ENCODE data around the gene CRIP2.

Gene CRIP2

DNA sequence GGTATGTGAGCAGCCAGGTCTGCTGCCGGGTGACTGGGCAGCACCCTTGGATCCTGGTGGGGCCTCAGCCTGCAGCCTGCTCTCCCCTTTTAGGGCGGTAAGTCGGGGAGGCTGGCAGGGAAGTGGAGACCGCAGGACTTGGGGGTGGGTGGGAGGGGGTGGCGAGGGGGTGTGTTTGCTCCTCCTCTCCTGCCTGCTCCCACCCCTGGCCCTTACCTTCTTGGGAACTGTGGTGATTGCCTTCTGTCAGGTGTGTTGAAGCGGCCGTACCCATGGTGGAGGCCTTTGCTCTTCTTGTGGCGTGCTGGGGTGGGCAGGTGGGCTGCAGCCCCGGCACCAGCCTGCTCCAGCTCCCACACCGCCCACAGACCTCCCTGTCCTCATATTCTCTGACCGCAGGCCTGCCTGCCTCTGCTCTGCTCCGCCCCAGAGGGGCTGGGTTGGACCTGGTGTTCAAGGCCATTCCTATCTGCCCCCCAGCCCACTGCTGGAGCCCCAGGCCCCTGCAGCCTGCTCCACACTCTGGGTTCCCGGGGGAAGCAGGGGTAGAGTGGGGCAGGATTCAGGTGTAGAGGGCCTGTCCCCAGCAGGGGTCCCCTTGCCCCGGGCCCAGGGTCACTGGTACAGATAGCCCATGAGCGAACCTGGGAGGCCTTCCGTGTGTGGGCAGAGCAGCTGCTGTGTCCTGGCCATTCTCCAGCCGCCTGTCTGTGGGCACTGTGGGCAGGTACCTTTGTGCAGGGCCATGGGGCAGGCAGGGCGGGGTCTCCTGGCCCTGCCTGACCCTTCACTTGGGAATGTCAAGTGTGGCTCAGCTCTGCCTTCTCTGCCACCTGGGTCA is 21.6 kb downstream of the CRIP2 start:
- in situ Hi-C loops (cut with MboI; ENCODE audit: low sequenced_read_pairs), result no loop called here

DNA sequence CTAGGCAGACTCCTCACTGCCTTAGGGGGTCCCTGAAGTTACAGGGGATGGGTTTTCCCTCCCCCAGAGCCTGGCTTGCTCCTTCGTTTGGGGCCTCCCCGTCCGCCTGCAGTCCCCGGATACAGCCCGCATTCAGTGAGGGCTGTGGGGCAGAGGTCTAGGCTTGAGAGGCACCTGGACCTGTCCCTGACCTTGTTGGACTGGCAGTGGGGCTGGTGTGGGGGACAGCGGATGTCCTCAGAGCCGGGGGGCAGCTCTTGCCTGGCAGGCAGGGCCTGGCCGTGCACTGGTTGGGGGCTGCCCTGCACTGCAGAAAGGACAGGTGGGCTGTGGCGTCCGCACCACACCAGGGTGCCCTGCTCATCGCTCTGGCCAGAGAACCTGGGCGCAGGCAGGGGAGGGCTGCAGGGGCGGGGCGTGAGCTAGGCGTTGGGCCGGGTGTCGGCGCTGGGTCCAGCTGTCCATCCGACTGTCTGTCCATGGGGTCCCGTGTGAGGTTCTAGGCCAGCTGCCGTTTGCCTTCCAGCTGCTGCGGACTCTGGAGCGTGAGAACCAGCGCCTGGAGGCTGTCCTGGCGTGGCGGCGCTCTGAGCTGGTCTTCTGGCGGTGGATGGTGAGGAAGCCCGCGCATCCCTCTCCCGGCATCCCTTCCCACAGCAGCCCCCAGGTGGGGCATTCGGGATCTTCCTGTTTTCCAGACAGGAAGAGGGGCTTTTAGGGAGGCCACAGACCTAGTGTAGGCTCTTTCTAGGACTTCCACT is 22.4 kb downstream of the CRIP2 start:
- in situ Hi-C loops (cut with MboI; ENCODE audit: low sequenced_read_pairs), result no loop called here

DNA sequence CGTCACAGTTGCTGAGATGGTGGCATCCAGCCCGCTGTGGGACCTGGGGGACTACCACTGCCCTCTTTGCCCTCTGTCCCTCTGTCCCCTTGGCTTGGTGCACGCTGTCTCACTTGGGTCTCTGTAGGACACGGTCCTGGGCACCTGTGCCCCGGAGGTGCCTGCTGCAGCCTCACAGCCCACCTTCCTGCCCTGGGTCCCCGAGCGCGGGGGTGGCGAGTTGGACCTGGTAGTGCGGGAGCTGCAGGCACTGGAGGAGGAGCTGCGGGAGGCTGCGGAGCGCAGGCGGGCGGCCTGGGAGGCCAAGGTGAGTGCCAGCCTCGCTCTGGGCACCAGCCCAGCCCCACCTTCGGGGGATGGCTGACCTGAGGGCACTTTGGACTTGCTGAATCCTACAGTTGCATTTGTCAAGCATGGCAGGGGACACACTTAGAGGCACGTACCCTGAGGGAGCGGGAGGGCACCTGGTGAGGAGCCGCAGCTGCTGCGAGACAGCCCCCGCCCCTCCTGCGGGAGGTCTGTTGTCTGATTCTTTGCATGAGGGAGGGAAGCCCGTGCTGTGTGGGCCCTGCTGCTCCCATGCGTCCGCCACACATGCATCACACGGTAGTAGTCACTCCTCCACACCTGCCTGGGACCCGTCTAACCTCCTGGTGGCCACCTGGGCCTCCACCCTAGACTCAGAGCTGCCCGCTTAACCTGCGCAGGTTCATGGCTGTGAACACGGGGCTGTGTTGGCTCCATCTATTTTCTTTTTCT is 23.2 kb downstream of the CRIP2 start:
- in situ Hi-C loops (cut with MboI; ENCODE audit: low sequenced_read_pairs), result no loop called here

DNA sequence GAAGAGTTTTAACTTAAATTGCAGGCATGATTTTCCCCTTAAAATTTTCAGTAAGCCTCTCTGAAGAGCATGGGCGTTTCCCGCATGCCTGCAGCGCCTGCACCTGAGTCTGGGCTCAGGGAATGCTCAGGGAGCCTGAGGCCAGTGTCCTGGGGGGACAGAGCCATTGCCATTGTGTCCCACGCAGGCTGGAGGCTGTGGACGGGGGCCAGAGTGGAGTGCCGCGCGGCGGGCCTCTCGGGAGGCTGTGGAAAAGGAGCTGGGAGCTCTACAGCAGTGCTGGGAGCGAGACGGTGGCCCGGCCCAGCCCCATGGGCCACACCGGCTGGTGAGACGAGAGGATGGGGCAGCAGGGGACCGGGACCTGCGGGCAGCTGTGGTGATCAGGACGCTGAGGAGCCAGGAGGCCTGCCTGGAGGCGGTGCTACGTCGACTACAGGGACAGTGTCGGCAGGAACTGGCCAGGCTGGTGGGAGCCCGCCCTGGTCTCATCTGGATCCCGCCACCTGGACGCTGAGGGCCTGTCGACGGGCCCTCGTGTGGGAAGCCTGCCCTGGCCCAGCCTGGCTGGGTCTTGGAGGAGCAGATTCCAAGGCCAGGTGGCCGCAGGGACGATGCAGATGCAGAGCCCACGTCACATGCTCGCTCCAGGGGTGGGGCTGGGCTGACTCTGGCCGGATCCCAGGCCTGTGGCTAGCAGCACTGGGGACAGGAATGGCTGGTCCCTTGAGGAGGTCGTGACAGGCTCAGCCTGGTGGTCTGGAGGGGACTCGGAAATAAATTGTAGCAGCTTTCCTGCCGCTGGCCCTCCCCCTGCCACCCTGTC is 24.0 kb downstream of the CRIP2 start:
- in situ Hi-C loops (cut with MboI; ENCODE audit: low sequenced_read_pairs), result no loop called here

GRCh38 chr14:105499256-105500035 is 24.8 kb downstream of the CRIP2 start:
- in situ Hi-C loops (cut with MboI; ENCODE audit: low sequenced_read_pairs), result no loop called here

DNA sequence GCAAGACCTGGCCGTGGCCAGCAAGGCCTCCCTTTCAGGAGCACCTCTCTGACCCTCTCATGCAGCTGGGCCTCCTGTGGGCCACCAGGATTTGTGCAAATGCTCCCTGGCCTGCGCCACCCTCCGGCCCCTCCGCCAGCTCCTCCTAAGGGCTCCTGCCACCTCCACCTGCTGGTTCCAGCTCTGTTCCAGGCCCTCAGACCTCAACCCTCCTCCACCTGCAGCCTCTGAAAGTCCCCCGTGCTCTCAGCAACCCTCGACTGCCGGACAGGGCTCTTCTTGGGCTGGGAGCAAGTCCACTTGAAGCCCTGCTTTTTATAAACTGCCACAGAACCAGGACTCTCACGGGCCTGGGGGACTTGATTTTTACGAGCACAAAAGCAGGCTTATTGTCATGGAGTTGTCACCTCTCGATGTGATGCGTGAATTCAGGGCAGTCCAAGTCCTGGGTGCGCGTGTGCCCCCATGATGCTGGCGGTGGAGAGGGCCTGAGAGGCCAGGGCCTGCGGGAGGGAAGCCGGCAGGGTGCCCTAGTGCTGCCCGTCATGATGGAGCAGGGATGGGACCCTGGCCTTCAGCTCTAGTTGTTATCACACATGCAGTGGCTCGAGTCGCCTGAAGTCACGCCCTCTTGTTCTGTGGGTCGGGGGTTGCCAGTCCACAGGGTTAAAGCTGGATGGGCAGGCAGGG is 25.6 kb downstream of the CRIP2 start:
- in situ Hi-C loops (cut with MboI; ENCODE audit: low sequenced_read_pairs), result no loop called here

DNA sequence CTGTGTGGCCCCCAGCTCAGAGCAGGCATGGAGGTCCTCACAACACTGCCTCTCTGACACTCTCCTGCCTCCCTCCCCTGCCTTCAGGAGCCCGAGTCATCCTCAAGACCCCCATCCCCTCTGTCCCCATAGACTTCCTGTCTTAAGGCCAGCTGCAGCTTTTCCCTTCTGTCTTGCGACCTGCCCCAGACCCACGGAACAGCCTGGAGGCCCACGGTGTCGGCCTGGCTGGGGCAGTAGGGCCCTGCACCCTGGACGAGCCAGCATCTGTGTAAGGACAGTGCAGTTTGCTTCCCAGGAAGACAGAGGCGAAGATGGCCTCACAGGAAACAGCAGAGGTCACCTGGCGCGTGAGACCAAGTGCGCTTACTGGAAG is 26.1 kb downstream of the CRIP2 start:
- in situ Hi-C loops (cut with MboI; ENCODE audit: low sequenced_read_pairs), result no loop called here

DNA sequence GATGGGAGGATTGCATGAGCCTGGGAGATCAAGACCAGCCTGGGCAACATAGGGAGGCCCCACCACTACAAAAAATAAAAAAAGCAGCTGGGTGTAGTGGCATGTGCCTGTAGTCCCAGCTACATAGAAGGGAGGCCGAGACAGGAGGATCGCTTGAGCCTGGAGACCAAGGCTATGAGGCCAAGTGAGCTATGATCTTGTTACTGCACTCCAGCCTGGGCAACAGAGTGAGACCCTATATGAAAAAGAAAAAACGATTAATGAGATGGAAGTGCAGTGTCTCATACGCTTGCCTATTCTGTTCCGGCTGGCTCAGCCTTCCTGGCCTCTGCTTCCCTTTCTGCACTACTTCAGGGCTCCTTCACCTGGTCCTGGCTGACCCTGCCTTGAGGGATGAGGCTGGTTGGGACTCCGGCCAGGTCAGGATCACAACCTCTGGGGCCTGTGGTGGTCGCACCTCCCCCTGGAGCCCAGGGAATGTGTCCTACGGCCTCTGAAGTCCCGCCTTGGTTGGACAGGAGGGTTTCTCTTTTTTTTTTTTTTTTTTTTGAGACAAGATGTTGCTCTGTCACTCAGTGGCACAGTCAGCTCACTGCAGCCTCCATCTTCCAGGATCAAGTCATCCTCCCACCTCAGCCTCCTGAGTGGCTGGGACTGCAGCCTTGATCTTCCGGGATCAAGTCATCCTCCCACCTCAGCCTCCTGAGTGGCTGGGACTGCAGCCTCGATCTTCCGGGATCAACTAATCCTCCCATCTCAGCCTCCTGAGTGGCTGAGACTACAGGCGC is 27.1 kb downstream of the CRIP2 start:
- in situ Hi-C loops (cut with MboI; ENCODE audit: low sequenced_read_pairs), result no loop called here

DNA sequence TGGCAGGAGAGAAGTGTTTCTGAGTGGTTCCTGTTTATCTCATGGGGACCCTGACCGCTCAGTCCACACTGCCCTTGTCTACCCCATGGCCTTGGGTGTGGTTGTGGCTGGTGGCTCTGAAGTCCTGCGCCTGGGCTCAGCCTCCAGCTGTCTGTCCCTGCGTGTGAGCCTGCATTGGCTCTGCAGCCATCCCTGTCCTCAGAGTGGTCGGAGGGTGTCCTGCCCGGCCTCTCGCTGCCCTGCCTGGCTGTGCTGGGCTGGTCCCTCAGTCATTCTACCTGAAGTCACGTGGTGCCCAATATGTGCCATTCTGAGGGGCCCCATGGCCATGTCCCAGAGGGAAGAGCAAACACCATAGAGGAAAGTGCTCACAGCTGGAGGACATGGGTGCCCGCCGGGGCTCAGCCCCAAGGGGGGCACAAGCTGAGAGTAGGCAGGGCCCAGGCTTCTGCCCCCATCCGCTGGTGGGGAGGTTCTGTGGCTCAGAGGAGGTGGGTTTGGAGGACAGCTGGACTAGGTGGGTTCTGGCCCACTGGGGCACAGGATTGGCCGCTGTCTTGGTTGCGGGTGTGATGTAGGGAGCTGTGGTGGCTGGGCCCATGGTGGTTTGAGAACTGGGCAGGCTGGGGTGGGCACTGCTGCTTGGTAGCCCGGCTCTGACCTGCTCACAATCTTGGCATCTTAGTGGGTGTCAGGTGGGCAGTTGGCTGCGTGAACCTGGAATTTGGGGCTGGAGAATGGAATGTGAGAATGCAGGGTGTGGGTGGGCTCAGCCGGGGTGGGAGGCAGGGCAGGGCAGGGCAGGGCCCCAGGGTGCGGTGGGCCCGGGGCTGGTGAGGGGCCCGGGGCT is 28.1 kb downstream of the CRIP2 start:
- in situ Hi-C loops (cut with MboI; ENCODE audit: low sequenced_read_pairs), result no loop called here

DNA sequence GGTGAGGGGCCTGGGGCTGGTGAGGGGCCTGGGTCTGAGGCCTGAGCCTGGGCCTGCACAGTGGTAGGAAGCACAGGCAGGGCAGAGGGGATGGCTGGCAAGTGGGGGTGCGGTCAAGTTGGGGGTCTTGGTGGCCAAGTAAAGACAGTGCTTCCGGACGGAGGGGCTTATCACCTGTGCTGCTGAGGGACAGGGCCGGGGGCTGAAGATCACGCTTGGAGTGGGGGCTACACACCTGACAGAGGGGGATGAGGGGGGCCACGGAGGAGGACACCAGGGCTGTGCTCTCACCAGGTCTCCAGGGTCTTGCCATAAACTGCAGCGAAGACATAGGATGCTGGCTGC is 28.6 kb downstream of the CRIP2 start:
- in situ Hi-C loops (cut with MboI; ENCODE audit: low sequenced_read_pairs), result no loop called here

DNA sequence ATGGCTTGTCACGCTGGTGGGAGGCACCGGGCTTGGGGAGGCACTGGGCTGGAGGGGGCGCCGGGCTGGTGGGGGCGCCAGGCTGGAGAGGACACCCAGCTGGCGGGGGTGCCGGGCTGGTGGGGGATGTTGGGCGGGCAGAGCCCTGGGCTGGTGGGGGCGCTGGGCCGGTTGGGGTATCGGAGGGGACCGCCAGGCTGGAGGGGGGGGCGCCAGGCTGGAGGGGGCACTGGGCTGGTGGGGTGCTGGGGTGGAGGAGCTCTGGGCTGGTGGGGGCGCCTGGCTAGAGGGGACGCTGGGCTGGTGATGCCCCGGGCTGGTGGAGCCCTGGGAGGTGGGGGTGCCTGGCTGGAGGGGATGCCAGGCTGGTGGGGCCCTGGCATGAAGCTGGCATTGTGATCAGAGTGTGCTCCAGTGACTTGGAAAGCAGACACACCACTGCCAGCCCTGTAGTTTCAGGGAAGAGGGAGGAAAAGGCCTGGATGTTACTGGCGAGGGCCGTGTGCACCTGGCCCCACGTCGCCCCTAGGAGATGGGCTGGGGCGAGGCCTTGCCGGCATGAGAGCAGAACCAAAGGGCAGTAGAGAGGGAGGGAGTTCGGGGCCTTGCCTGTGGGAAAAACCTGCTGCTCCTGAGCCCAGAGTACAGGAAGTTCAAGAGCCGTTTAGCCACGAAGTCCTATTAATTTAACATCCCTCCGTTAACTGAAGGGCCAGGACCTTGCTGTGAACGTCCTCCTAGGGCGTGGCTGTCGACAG is 29.5 kb downstream of the CRIP2 start:
- in situ Hi-C loops (cut with MboI; ENCODE audit: low sequenced_read_pairs), result no loop called here

- in situ Hi-C loops (cut with MboI; ENCODE audit: low sequenced_read_pairs), result no loop called here
Observed at GRCh38 chr14:105505101-105505500, 30.5 kb downstream of the CRIP2 start.

- in situ Hi-C loops (cut with MboI; ENCODE audit: low sequenced_read_pairs), result no loop called here
Observed at GRCh38 chr14:105507247-105507646, 32.6 kb downstream of the CRIP2 start.

GRCh38 chr14:105508069-105508468 is 33.4 kb downstream of the CRIP2 start:
- in situ Hi-C loops (cut with MboI; ENCODE audit: low sequenced_read_pairs), result no loop called here

DNA sequence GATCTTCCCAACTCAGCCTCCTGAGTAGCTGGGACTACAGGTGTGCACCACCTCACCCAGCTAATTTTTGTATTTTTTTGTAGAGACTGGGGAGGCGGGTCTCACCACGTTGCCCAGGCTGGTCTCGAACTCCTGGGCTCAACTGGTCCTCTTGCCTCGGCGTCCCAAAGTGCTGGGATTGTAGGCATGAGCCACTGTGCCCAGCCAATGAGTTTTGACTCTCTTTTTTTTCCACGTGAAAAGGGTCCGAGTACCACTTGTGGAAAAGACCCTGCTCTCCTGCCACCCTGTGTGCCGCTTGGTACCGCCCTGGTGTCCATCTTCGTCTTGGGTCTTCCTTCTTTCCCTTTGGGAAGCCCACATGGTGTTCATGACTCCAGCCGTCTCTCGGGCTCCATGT is 34.0 kb downstream of the CRIP2 start:
- in situ Hi-C loops (cut with MboI; ENCODE audit: low sequenced_read_pairs), result no loop called here

- in situ Hi-C loops (cut with MboI; ENCODE audit: low sequenced_read_pairs), result no loop called here
Observed at GRCh38 chr14:105517096-105517495, 42.5 kb downstream of the CRIP2 start.

All from HL-60/S4 (cell line).